Fibroblast of mammary gland (primary cell): Measurements from ENCODE around the gene PIK3CA.

Experiments used
- DNase-seq: peaks from one replicate; pipeline ENCODE4 v3.0.0-alpha.2; 2010; ENCODE audit warnings: low read depth
- H3K4me3 ChIP-seq: 2 replicates; pipeline ENCODE4 v1.5.1; 2011; ENCODE audit warnings: low read depth, mild to moderate bottlenecking, low read length, moderate library complexity; ENCODE audit not compliant: control insufficient read depth
- TF ChIP-seq, protein P1 (sequence below): conservative IDR thresholded peaks from 2 replicates; pipeline ENCODE4 v1.5.1; 2011; ENCODE audit warnings: low read depth, low read length, inconsistent platforms; ENCODE audit not compliant: control insufficient read depth, insufficient read depth

Gene PIK3CA

DNA sequence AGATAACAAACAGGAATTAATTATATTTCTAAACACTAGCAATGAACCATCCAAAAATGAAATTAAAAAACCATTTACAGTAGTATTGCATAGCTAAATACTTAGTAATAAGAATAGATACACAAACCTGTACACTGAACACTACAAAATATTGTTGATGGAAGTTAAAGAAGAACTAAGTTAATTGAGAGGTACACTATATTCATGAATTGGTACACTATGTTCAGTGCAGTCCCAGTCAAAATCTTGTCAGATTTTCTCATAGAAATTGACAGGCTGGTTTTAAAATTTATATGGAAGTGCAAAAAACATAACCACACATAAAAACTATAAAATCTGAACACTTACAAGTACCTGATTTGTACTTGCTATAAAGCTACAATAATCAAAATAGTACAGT, 24.4 kb downstream of the PIK3CA start:
- no peak overlapping the region for H3K4me3 ChIP-seq
- DNase-seq: no peak

DNA sequence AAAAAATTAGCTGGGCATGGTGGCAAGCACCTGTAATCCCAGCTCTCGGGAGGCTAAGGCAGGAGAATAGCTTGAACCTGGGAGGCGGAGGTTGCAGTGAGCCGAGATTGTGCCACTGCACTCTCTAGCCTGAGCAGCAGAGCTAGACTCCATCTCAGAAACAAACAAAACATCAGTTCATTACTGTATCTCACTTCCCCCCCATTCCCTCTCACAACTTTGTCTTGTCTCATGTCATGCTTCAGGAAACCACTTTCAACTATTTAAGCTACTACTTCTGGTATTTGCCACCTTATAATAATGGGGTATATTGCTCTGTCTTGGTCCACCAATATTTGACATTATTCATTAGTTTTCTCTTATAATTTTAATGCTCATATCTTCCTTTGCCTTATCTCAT, 26.2 kb downstream of the PIK3CA start:
- H3K4me3 ChIP-seq: no peak overlapping the region
- TF ChIP-seq, protein P1, sequence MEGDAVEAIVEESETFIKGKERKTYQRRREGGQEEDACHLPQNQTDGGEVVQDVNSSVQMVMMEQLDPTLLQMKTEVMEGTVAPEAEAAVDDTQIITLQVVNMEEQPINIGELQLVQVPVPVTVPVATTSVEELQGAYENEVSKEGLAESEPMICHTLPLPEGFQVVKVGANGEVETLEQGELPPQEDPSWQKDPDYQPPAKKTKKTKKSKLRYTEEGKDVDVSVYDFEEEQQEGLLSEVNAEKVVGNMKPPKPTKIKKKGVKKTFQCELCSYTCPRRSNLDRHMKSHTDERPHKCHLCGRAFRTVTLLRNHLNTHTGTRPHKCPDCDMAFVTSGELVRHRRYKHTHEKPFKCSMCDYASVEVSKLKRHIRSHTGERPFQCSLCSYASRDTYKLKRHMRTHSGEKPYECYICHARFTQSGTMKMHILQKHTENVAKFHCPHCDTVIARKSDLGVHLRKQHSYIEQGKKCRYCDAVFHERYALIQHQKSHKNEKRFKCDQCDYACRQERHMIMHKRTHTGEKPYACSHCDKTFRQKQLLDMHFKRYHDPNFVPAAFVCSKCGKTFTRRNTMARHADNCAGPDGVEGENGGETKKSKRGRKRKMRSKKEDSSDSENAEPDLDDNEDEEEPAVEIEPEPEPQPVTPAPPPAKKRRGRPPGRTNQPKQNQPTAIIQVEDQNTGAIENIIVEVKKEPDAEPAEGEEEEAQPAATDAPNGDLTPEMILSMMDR: no peak
- DNase-seq: no peak

More for the DNA sequence above, 24.4 kb downstream of the PIK3CA start:
- TF ChIP-seq, protein P1: no peak

DNA sequence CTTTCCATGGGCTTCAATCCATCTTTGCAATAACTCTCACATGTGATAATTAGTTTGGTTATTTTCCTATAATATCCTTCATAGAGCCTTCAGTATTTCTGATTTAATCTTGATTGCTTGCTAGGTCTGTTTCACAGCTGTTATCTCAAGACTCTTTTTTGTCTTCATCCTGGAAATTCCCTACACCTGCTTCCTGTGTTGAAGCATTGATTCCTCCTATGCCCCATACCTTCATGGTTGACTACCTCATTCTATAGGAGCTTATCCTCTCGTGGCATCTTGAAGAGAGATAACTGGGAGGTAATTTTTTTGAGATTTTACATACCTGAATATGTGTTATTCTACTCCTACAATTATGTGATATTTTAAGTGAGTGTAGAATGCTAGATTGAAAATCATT, 26.7 kb downstream of the PIK3CA start:
- TF ChIP-seq, protein P1: no peak
- DNase-seq: no peak
- H3K4me3 ChIP-seq: no peak overlapping the region

DNA sequence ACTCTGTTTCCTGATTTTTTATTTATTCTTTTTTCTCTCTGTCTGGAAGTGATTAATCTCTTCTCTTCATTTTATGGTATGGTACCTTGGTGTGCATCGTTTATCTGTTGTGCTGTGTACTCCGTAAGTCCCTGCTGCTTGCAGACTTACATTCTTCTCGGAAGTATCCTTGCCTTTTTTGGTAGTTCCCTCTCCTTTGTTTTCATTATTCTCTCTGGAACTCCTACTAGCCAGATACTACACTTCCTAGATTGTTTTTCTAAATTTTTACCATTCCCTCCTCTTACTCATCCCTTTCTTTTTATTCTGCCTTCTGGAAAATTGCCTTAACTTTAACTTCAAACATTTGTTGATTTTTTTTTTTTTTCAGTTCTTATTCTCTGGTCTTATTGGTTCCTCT, 27.2 kb downstream of the PIK3CA start:
- TF ChIP-seq, protein P1: no peak
- H3K4me3 ChIP-seq: no peak overlapping the region
- peak; percentile 20 for DNase-seq

DNA sequence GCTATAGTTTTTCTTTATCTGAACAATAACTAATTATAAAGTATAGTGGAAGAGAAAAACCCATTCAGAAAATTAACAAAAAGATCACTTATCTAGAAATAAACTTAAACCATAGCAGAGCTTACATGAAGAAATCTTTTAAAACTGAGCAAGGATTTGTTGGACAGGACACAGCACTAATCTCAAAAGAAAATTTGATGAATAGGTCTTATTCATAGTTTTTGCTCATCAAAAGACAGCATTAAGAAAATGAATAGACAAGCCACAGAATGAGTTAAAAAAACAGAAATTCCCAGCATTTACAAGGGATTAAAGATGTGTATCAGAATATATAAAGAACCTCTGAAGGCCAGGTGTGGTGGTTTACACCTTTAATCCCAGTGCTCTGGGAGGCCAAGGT, 29.5 kb downstream of the PIK3CA start:
- DNase-seq: no peak
- H3K4me3 ChIP-seq: no peak overlapping the region
- TF ChIP-seq, protein P1: no peak

DNA sequence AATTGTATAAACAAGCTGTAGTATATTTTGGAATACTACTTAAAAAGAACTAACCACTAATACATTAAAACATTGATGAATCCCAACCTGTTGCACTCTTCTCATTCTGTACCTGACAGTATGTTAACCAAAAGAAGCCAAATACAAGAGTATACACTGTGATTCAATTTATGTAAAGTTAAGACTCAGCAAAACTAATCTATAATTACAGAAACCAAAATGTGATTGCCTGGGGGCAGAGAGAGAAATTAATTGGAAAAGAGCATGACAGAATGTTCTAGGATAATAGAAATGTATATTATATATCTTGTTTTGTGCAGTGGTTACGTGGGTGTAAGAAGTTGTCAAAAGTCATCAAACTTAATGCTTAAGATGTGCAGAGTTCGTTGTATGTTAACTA, 31.1 kb downstream of the PIK3CA start:
- no peak for DNase-seq

More for the DNA sequence above, 31.1 kb downstream of the PIK3CA start:
- H3K4me3 ChIP-seq: no peak overlapping the region
- TF ChIP-seq, protein P1: no peak
